ENCODE data around the gene TNFAIP1.

TNFAIP1 gene

GRCh38 chr17:28342313-28342712 is 6.8 kb downstream of the TNFAIP1 start:
- H3K27ac ChIP-seq (ENCODE audit: low read depth, low read length): no peak overlapping the region
- H3K9ac ChIP-seq (ENCODE audit: low read length): no peak overlapping the region
- peaks cover 51% of the 10 kb centered on the region for H3K36me3 ChIP-seq (ENCODE audit: control insufficient read depth, insufficient read depth, low read length)
- no peaks in the 10 kb centered on the region for H3K27me3 ChIP-seq (ENCODE audit: control insufficient read depth, insufficient read depth, low read length)
- H3K4me1 ChIP-seq (ENCODE audit: control insufficient read depth, insufficient read depth, low read length): no peaks in the 10 kb centered on the region
- H3K4me3 ChIP-seq (ENCODE audit: low read length): no peak overlapping the region

- H3K4me1 ChIP-seq (ENCODE audit: control insufficient read depth, insufficient read depth, low read length): no peaks in the 10 kb centered on the region
- no peak overlapping the region for H3K4me3 ChIP-seq (ENCODE audit: low read length)
- peaks cover 60% of the 10 kb centered on the region for H3K36me3 ChIP-seq (ENCODE audit: control insufficient read depth, insufficient read depth, low read length)
- no peak overlapping the region for H3K9ac ChIP-seq (ENCODE audit: low read length)
- H3K27me3 ChIP-seq (ENCODE audit: control insufficient read depth, insufficient read depth, low read length): no peaks in the 10 kb centered on the region
- H3K27ac ChIP-seq (ENCODE audit: low read depth, low read length): no peak overlapping the region
These were observed 8.0 kb downstream of the TNFAIP1 start for GRCh38 chr17:28343491-28343932.

GRCh38 chr17:28344011-28344410 is 8.4 kb downstream of the TNFAIP1 start:
- Histone ChIP-seq H3K9ac (ENCODE audit: low read length) (no peak overlapping the region), H3K27me3 (ENCODE audit: control insufficient read depth, insufficient read depth, low read length) (no peaks in the 10 kb centered on the region), H3K27ac (ENCODE audit: low read depth, low read length) (no peak overlapping the region), H3K36me3 (ENCODE audit: control insufficient read depth, insufficient read depth, low read length) (peaks cover 65% of the 10 kb centered on the region), H3K4me3 (ENCODE audit: low read length) (no peak overlapping the region), H3K4me1 (ENCODE audit: control insufficient read depth, insufficient read depth, low read length) (no peaks in the 10 kb centered on the region)

GRCh38 chr17:28344435-28344901 is 8.9 kb downstream of the TNFAIP1 start:
- no peaks in the 10 kb centered on the region for H3K27me3 ChIP-seq (ENCODE audit: control insufficient read depth, insufficient read depth, low read length)
- no peak overlapping the region for H3K27ac ChIP-seq (ENCODE audit: low read depth, low read length)
- H3K4me1 ChIP-seq (ENCODE audit: control insufficient read depth, insufficient read depth, low read length): no peaks in the 10 kb centered on the region
- H3K9ac ChIP-seq (ENCODE audit: low read length): no peak overlapping the region
- no peak overlapping the region for H3K4me3 ChIP-seq (ENCODE audit: low read length)
- H3K36me3 ChIP-seq (ENCODE audit: control insufficient read depth, insufficient read depth, low read length): peaks cover 62% of the 10 kb centered on the region

GRCh38 chr17:28345419-28346198 is 10.0 kb downstream of the TNFAIP1 start:
- H3K27ac ChIP-seq (ENCODE audit: low read depth, low read length): no peak overlapping the region

GRCh38 chr17:28346199-28346580 is 10.6 kb downstream of the TNFAIP1 start:
- Histone ChIP-seq H3K27ac (ENCODE audit: low read depth, low read length) (no peak overlapping the region), H3K9ac (ENCODE audit: low read length) (no peak overlapping the region), H3K4me1 (ENCODE audit: control insufficient read depth, insufficient read depth, low read length) (no peaks in the 10 kb centered on the region), H3K36me3 (ENCODE audit: control insufficient read depth, insufficient read depth, low read length) (peaks cover 65% of the 10 kb centered on the region), H3K4me3 (ENCODE audit: low read length) (no peak overlapping the region), H3K27me3 (ENCODE audit: control insufficient read depth, insufficient read depth, low read length) (no peaks in the 10 kb centered on the region)

More at GRCh38 chr17:28345419-28346198, 10.0 kb downstream of the TNFAIP1 start:
- Histone ChIP-seq H3K4me3 (ENCODE audit: low read length) (no peak overlapping the region), H3K4me1 (ENCODE audit: control insufficient read depth, insufficient read depth, low read length) (no peaks in the 10 kb centered on the region), H3K9ac (ENCODE audit: low read length) (no peak overlapping the region), H3K27me3 (ENCODE audit: control insufficient read depth, insufficient read depth, low read length) (no peaks in the 10 kb centered on the region), H3K36me3 (ENCODE audit: control insufficient read depth, insufficient read depth, low read length) (peaks cover 64% of the 10 kb centered on the region)

- Histone ChIP-seq H3K36me3 (ENCODE audit: control insufficient read depth, insufficient read depth, low read length) (peaks cover 65% of the 10 kb centered on the region), H3K9ac (ENCODE audit: low read length) (no peak overlapping the region)
These were observed 11.2 kb downstream of the TNFAIP1 start for GRCh38 chr17:28346746-28347246.

GRCh38 chr17:28347261-28347891 is 11.8 kb downstream of the TNFAIP1 start:
- no peaks in the 10 kb centered on the region for H3K4me1 ChIP-seq (ENCODE audit: control insufficient read depth, insufficient read depth, low read length)
- no peak overlapping the region for H3K9ac ChIP-seq (ENCODE audit: low read length)
- H3K36me3 ChIP-seq (ENCODE audit: control insufficient read depth, insufficient read depth, low read length): peaks cover 61% of the 10 kb centered on the region
- H3K4me3 ChIP-seq (ENCODE audit: low read length): no peak overlapping the region
- H3K27ac ChIP-seq (ENCODE audit: low read depth, low read length): no peak overlapping the region
- no peaks in the 10 kb centered on the region for H3K27me3 ChIP-seq (ENCODE audit: control insufficient read depth, insufficient read depth, low read length)

More at GRCh38 chr17:28346746-28347246, 11.2 kb downstream of the TNFAIP1 start:
- no peak overlapping the region for H3K4me3 ChIP-seq (ENCODE audit: low read length)
- no peaks in the 10 kb centered on the region for H3K27me3 ChIP-seq (ENCODE audit: control insufficient read depth, insufficient read depth, low read length)
- no peaks in the 10 kb centered on the region for H3K4me1 ChIP-seq (ENCODE audit: control insufficient read depth, insufficient read depth, low read length)
- no peak overlapping the region for H3K27ac ChIP-seq (ENCODE audit: low read depth, low read length)

- H3K36me3 ChIP-seq (ENCODE audit: control insufficient read depth, insufficient read depth, low read length): peaks cover 62% of the 10 kb centered on the region
- H3K27ac ChIP-seq (ENCODE audit: low read depth, low read length): no peak overlapping the region
- no peaks in the 10 kb centered on the region for H3K27me3 ChIP-seq (ENCODE audit: control insufficient read depth, insufficient read depth, low read length)
- H3K4me1 ChIP-seq (ENCODE audit: control insufficient read depth, insufficient read depth, low read length): no peaks in the 10 kb centered on the region
- no peak overlapping the region for H3K4me3 ChIP-seq (ENCODE audit: low read length)
- no peak overlapping the region for H3K9ac ChIP-seq (ENCODE audit: low read length)
These were observed 13.4 kb downstream of the TNFAIP1 start for GRCh38 chr17:28348979-28349378.

GRCh38 chr17:28350271-28350670 is 14.7 kb downstream of the TNFAIP1 start:
- Histone ChIP-seq H3K4me3 (ENCODE audit: low read length) (no peak overlapping the region), H3K9ac (ENCODE audit: low read length) (no peak overlapping the region), H3K36me3 (ENCODE audit: control insufficient read depth, insufficient read depth, low read length) (peaks cover 68% of the 10 kb centered on the region), H3K27me3 (ENCODE audit: control insufficient read depth, insufficient read depth, low read length) (no peaks in the 10 kb centered on the region), H3K4me1 (ENCODE audit: control insufficient read depth, insufficient read depth, low read length) (no peaks in the 10 kb centered on the region), H3K27ac (ENCODE audit: low read depth, low read length) (no peak overlapping the region)

GRCh38 chr17:28357061-28357900 is 21.7 kb downstream of the TNFAIP1 start, which contains the start of gene POLDIP2:
TSS of gene POLDIP2 (minus strand) at chr17:28357527. CDS start at chr17:28357448, 79 bp downstream.
- no peaks in the 10 kb centered on the region for H3K27me3 ChIP-seq (ENCODE audit: control insufficient read depth, insufficient read depth, low read length)
- peak within 1 kb of the TSS; percentile 76 for H3K27ac ChIP-seq (ENCODE audit: low read depth, low read length)
- peak within 1 kb of the TSS; percentile 80 for H3K9ac ChIP-seq (ENCODE audit: low read length)
- peaks cover 13% of the 10 kb centered on the region for H3K4me1 ChIP-seq (ENCODE audit: control insufficient read depth, insufficient read depth, low read length)
- peak within 1 kb of the TSS; percentile 93 for H3K4me3 ChIP-seq (ENCODE audit: low read length)
- H3K36me3 ChIP-seq (ENCODE audit: control insufficient read depth, insufficient read depth, low read length): peaks cover 40% of the 10 kb centered on the region

- peak overlapping the region; percentile 76 for H3K27ac ChIP-seq (ENCODE audit: low read depth, low read length)
These were observed 22.3 kb downstream of the TNFAIP1 start for GRCh38 chr17:28357901-28358197.

More at GRCh38 chr17:28357901-28358197, 22.3 kb downstream of the TNFAIP1 start:
- peak overlapping the region; percentile 93 for H3K4me3 ChIP-seq (ENCODE audit: low read length)
- H3K4me1 ChIP-seq (ENCODE audit: control insufficient read depth, insufficient read depth, low read length): peaks cover 13% of the 10 kb centered on the region
- H3K36me3 ChIP-seq (ENCODE audit: control insufficient read depth, insufficient read depth, low read length): peaks cover 42% of the 10 kb centered on the region
- H3K27me3 ChIP-seq (ENCODE audit: control insufficient read depth, insufficient read depth, low read length): no peaks in the 10 kb centered on the region
- peak overlapping the region; percentile 75 for H3K9ac ChIP-seq (ENCODE audit: low read length)
